GM12873 (cell line): Measurements from ENCODE around the gene PSEN2.

Experiments used
- TF ChIP-seq, protein P1 (sequence below): IDR thresholded peaks from 2 replicates; pipeline ENCODE4 v1.5.1; 2012; ENCODE audit warnings: low read depth, mild to moderate bottlenecking, moderate library complexity, low read length, control low read depth; ENCODE audit not compliant: insufficient read depth; ENCODE audit errors: missing control alignments

Gene PSEN2

DNA sequence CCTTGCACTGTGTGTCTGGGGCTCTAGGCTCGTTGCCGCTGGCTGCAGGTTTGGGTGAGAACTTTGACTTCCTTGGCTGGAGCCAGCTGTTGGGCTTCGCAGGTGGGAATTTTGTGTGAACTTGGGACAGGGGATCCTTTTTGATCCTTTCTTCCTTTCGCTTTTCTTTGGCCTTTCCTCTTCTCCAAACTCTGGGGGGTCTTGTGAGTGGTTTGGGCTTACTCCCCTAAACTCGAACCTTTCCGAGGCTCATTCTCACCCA is 70.3 kb downstream of the PSEN2 start:
- TF ChIP-seq, protein P1, sequence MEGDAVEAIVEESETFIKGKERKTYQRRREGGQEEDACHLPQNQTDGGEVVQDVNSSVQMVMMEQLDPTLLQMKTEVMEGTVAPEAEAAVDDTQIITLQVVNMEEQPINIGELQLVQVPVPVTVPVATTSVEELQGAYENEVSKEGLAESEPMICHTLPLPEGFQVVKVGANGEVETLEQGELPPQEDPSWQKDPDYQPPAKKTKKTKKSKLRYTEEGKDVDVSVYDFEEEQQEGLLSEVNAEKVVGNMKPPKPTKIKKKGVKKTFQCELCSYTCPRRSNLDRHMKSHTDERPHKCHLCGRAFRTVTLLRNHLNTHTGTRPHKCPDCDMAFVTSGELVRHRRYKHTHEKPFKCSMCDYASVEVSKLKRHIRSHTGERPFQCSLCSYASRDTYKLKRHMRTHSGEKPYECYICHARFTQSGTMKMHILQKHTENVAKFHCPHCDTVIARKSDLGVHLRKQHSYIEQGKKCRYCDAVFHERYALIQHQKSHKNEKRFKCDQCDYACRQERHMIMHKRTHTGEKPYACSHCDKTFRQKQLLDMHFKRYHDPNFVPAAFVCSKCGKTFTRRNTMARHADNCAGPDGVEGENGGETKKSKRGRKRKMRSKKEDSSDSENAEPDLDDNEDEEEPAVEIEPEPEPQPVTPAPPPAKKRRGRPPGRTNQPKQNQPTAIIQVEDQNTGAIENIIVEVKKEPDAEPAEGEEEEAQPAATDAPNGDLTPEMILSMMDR = no peak

DNA sequence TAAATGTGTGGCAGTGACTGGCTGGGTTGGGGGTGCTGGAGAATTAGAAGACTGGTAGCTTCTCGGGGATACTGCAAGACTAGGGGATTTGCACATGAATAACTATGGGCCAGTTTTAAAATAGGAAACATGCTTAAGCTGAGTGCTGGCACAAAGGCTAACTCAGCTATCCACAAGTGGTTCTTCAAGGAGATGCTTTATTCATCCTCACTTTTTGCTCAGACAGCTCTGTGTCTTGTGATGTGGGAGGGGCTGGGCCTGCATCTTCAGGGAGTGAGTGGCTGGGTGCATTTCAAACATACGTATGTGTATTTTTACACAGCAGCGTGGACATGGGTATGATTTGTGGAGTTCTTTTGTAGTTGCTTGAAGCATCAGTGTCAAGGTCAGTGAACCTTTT is 72.0 kb downstream of the PSEN2 start:
- TF ChIP-seq, protein P1 = no peak

DNA sequence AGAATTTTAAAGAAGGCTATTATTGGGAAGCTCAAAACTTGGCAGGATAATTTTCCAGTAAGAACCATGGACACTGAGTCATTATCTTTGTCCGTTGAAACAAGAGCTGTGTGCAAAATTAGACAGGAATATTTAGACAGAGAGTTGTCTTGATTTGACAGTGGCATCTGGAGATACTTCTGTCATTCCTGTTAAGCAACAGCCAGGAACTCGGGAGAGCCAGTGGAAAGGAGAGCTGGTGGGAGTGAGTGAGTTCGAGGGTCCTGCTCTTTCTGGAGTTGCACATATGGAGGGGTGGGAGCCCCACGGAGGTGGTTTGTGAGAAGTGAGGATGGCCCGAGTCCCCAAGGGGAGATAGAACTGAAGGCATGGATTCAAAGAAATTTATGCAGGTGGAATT is 72.7 kb downstream of the PSEN2 start:
- TF ChIP-seq, protein P1 = no peak

DNA sequence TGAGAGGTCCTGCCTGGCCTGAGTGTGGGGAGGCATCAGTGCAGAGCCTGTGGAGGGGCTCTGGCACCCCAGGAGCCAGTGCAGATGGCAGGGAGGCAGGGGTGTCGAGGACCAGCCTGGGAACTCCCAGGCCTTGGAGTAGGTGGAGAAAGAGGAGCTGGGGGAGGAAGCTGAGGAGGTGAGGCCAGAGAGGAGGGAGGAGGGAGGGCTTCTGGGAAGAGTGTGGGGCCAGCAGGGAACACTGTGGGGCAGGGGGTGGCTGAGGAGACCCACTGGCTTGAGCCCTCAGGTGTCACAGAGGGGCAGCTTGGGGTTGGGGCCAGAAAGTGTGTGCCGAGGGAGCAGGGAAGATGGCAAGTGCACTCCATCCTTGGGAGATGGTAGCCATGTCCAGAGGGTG is 73.5 kb downstream of the PSEN2 start:
- TF ChIP-seq, protein P1 = no peak

DNA sequence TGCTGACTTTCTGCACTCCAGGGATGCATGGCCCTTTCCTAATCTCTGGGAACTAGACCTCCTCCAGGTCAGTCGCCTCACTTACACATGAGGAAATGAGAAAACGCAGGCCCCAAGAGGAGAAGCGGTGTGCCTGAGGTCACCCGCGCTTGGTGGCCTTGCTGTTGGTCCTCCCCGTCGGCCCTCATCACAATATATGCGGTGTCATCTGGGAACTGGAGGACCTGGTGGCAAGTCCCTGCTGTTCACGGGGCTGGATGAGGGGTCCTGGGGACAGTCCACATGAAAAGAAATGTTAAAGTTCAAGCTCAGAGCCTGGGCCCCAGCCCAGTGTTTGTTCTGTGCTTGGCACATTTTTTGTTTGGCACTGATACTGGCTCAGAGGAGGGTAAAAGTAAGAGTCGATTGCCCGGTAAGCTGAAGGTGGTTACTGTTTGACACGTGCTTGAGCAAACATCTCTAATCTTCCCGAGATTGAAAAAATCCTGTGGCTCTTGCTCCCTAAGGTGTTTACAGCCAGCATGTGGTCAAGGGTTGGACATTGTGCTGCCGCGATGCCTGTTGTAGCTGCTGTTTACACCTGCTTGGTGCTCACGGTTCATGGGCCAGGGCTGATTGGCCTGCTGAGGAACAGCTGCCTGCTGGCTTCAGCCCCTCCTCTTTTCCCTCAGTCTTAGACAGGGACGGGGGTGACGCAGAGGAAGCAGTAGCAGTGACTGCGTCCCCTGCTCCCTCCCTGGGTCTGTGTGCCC is 74.9 kb downstream of the PSEN2 start:
- TF ChIP-seq, protein P1 = no peak
